GM23338 (cell line): ENCODE results near the gene CPT1C. TPM values are rescaled to one million over a fixed set of nuclear protein-coding genes. Genes with fewer than 3 reads are reported as not detected.

Experiments used
- ATAC-seq: fragments of 200-7000 bp; cut with Tn5 transposase; 3 replicates; pipeline ENCODE4 v1.9.1; 2020
- DNase-seq: peaks from one replicate; pipeline ENCODE4 v3.0.0-alpha.2; 2015; ENCODE audit warnings: low spot score
- H2AFZ ChIP-seq: fragments of 200-600 bp; sonication (generic); 2 replicates; pipeline ENCODE4 v1.8.0; 2016; ENCODE audit warnings: antibody characterized with exemption, mild to moderate bottlenecking, moderate library complexity
- H3F3A ChIP-seq: fragments of 200-600 bp; sonication (generic); replicated peaks from 2 replicates; pipeline ENCODE4 v1.8.0; 2017; ENCODE audit warnings: antibody characterized with exemption, mixed run types, low read depth
- H3K27ac ChIP-seq: fragments of 200-600 bp; sonication (generic); 2 replicates; pipeline ENCODE4 v1.6.1; 2016; ENCODE audit warnings: low read depth
- H3K27me3 ChIP-seq: fragments of 200-600 bp; sonication (generic); 2 replicates; pipeline ENCODE4 v1.8.0; 2016; ENCODE audit warnings: mild to moderate bottlenecking, mixed run types, moderate library complexity; ENCODE audit not compliant: insufficient read depth
- H3K36me3 ChIP-seq: fragments of 200-600 bp; sonication (generic); 2 replicates; pipeline ENCODE4 v1.8.0; 2016; ENCODE audit warnings: mild to moderate bottlenecking; ENCODE audit not compliant: insufficient read depth
- H3K4me1 ChIP-seq: fragments of 200-600 bp; sonication (generic); 2 replicates; pipeline ENCODE4 v1.8.0; 2016; ENCODE audit warnings: mild to moderate bottlenecking, moderate library complexity; ENCODE audit not compliant: insufficient read depth
- H3K4me2 ChIP-seq: fragments of 200-600 bp; sonication (generic); 2 replicates; pipeline ENCODE4 v1.7.1; 2017; ENCODE audit warnings: mixed run types
- H3K4me3 ChIP-seq: fragments of 200-600 bp; sonication (generic); 2 replicates; pipeline ENCODE4 v1.6.1; 2016; ENCODE audit warnings: mixed run types
- H3K79me2 ChIP-seq: fragments of 200-600 bp; sonication (generic); replicated peaks from 2 replicates; pipeline ENCODE4 v1.8.0; 2017; ENCODE audit warnings: mild to moderate bottlenecking; ENCODE audit not compliant: insufficient read depth
- H3K9me2 ChIP-seq: fragments of 200-600 bp; sonication (generic); 2 replicates; pipeline ENCODE4 v1.8.0; 2017; ENCODE audit not compliant: insufficient read depth
- H4K20me1 ChIP-seq: fragments of 200-600 bp; sonication (generic); replicated peaks from 2 replicates; pipeline ENCODE4 v1.8.0; 2017; ENCODE audit warnings: mild to moderate bottlenecking; ENCODE audit not compliant: insufficient read depth
- H3K27ac Mint-ChIP-seq: 2 replicates; pipeline ENCODE4 v1.8.0; 2020; ENCODE audit warnings: inconsistent platforms, mild to moderate bottlenecking, moderate library complexity, mixed read lengths
- H3K27me3 Mint-ChIP-seq: 3 replicates; pipeline ENCODE4 v1.8.0; 2022; ENCODE audit warnings: low read depth, mild to moderate bottlenecking, moderate library complexity, mixed read lengths, inconsistent platforms; ENCODE audit not compliant: insufficient read depth, poor library complexity
- H3K36me3 Mint-ChIP-seq: 3 replicates; pipeline ENCODE4 v1.8.0; 2021; ENCODE audit warnings: low read depth, mild to moderate bottlenecking, inconsistent platforms, moderate library complexity, mixed read lengths
- H3K4me1 Mint-ChIP-seq: 3 replicates; pipeline ENCODE4 v1.8.0; 2020; ENCODE audit warnings: mild to moderate bottlenecking, inconsistent platforms, mixed read lengths
- H3K4me3 Mint-ChIP-seq: 3 replicates; pipeline ENCODE4 v1.8.0; 2021; ENCODE audit warnings: moderate library complexity, mild to moderate bottlenecking, inconsistent platforms, mixed read lengths
- H3K9me3 Mint-ChIP-seq: 3 replicates; pipeline ENCODE4 v1.8.0; 2020; ENCODE audit warnings: moderate library complexity, mild to moderate bottlenecking, inconsistent platforms, mixed read lengths
- POLR2AphosphoS5 ChIP-seq: IDR thresholded peaks from 2 replicates; pipeline ENCODE4 v1.6.1; 2016; ENCODE audit warnings: antibody characterized with exemption, low read depth
- ZNF114 ChIP-seq: fragments of 250-450 bp; sonication (Bioruptor Pico); IDR thresholded peaks from 2 replicates; pipeline ENCODE4 v1.5.0; 2020; ENCODE audit warnings: mild to moderate bottlenecking, moderate library complexity
- ZNF331 ChIP-seq: fragments of 250-450 bp; sonication (Bioruptor Pico); IDR thresholded peaks from 2 replicates; pipeline ENCODE4 v1.5.0; 2020; ENCODE audit warnings: low read depth, mild to moderate bottlenecking, moderate library complexity
- polyA plus RNA-seq: library from polyadenylated mRNA; unstranded; fragments of >200 nt; fragmentation: Nextera tagmentation; extraction: Ambion mirVana; gene quantifications from 2 replicates; pipeline ENCODE4 v1.2.1, GENCODE V29; 2016
- total RNA-seq: library from RNA; depleted of rRNA; stranded (reverse); fragments of >200 nt; shearing (Covaris generic); gene quantifications from 2 replicates; pipeline ENCODE4 v1.2.3, GENCODE V29; 2014
- TF ChIP-seq, protein P1 (sequence below), 2 experiments: fragments of 200-600 bp in 1 of 2; sonication (generic) in 1 of 2; conservative IDR thresholded peaks; 2 replicates each; pipeline versions ENCODE4 v1.5.1 to v1.6.1; 2016 to 2017; ENCODE audit warnings: antibody characterized with exemption in 2 of 2, low read depth in 2 of 2, mild to moderate bottlenecking in 2 of 2, moderate library complexity in 1 of 2
- TF ChIP-seq, protein P2 (sequence below): IDR thresholded peaks from 2 replicates; pipeline ENCODE4 v1.6.1; 2016; ENCODE audit warnings: antibody characterized with exemption

The CPT1C gene
- total and polyA plus RNA-seq, 2 experiments from 2014 or later = 63.4 to 77.3 TPM

DNA sequence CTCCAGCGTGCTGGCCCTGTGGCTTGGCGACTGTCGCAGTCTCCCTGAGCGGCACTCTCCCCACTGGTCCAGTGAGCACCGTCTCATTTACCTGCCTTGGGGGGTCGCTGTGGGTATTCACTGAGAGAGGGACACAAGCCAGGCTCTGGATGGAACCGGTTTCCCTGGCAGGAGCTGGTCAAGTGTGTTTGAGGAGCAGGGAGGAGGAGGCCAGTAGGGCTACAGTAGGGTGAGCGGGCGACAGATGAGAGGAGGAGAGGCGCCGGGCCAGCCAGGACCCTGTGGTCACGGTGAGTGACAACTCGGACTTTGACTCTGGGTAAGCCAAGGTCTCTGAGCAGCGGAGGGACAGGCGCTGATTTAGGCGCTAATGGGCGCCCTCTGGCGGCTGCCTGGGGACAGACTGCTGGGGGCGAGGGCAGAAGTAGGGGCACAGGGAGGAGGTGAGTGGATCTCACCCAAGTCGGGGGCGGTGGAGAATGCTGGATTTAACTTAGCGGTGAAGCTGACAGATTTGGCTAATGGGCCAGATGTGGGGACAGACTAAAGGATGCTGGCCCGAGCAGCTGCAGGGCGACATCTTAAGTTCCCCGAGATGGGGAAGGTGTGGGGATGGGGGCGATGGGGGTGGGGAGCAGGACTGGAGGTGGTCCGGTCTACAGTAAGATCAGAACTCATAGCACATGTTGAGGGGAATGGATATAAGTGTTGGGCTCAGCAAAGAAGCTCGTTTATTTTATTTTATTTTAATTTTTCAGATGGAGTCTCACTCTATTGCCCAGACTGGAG lies 18.6 kb upstream of the CPT1C start:
- H4K20me1 ChIP-seq = peaks cover 7% of the 10 kb centered on the region; the same call in 1 of the 2 replicates
- H3K4me1 Mint-ChIP-seq = peaks cover 11% of the 10 kb centered on the region
- H3F3A ChIP-seq = peaks cover 34% of the 10 kb centered on the region
- TF ChIP-seq, protein P1, sequence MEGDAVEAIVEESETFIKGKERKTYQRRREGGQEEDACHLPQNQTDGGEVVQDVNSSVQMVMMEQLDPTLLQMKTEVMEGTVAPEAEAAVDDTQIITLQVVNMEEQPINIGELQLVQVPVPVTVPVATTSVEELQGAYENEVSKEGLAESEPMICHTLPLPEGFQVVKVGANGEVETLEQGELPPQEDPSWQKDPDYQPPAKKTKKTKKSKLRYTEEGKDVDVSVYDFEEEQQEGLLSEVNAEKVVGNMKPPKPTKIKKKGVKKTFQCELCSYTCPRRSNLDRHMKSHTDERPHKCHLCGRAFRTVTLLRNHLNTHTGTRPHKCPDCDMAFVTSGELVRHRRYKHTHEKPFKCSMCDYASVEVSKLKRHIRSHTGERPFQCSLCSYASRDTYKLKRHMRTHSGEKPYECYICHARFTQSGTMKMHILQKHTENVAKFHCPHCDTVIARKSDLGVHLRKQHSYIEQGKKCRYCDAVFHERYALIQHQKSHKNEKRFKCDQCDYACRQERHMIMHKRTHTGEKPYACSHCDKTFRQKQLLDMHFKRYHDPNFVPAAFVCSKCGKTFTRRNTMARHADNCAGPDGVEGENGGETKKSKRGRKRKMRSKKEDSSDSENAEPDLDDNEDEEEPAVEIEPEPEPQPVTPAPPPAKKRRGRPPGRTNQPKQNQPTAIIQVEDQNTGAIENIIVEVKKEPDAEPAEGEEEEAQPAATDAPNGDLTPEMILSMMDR (conservative IDR thresholded peaks at IDR 0.05; ENCODE audit: low read depth in 2 of 2) = peak; percentile 89 to 93
- no peak for TF ChIP-seq ZNF114 (CRISPR knock-in tag)
- DNase-seq (peak; percentile 95), ATAC-seq (peak; percentile 44)
- H3K27me3 ChIP-seq = no peaks in the 10 kb centered on the region
- H3K4me2 ChIP-seq = peak overlapping the region; percentile 75
- peak overlapping the region; percentile 63 for H3K4me3 Mint-ChIP-seq
- H3K27me3 Mint-ChIP-seq = peaks cover 18% of the 10 kb centered on the region
- peaks cover 7% of the 10 kb centered on the region for H3K79me2 ChIP-seq
- peaks cover 5% of the 10 kb centered on the region; the same call in 1 of the 2 replicates for H3K4me1 ChIP-seq
- H3K9me2 ChIP-seq = no peaks in the 10 kb centered on the region
- H2AFZ ChIP-seq = no peak overlapping the region
- peak overlapping the region; percentile 46 for H3K4me3 ChIP-seq
- H3K9me3 Mint-ChIP-seq = no peaks in the 10 kb centered on the region; the same call in 1 of the 3 replicates
- peak overlapping the region; percentile 66 for H3K27ac Mint-ChIP-seq
- peaks cover 41% of the 10 kb centered on the region for H3K36me3 Mint-ChIP-seq
- H3K36me3 ChIP-seq = peaks cover 18% of the 10 kb centered on the region
- peak overlapping the region; percentile 91 for H3K27ac ChIP-seq

DNA sequence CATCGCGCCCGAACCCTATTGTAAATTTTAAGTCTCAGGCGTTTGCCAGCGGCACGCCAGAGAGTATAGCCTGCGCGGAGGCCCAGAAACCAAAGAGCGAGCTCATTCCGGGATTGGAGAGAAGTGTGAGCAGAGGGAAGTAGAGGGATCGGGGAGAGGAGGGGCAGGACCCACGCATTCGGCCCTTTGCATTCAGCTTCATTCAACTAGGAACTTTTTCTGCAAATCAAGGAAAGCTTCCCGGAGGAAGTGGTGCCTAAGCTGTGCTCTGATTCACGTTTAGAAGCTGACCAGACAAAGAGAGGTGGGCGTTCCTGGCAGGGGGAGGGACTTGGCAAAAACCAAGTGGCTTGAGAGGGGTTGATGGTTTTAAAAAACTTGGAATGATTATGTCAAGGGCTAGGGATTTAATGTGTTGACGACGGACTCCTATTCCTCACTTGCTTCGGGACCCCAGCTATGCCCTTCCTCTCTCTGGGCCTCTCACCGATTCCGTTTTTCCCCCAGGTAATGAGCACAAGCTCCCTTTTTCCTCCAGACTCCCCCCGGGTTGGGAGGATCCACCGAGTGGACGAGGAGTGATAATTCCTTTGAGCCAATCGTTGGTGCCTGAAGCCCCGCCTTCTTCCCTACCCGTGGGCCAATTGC lies 14.7 kb upstream of the CPT1C start:
- Histone ChIP-seq H3K27ac (peak overlapping the region; percentile 98), H3K4me2 (peak overlapping the region; percentile 71), H3F3A (peaks cover 36% of the 10 kb centered on the region), H4K20me1 (peaks cover 18% of the 10 kb centered on the region), H3K4me1 (peaks cover 27% of the 10 kb centered on the region), H2AFZ (no peak overlapping the region), H3K36me3 (peaks cover 9% of the 10 kb centered on the region), H3K9me2 (no peaks in the 10 kb centered on the region), H3K4me3 (peak overlapping the region; percentile 54), H3K79me2 (peaks cover 39% of the 10 kb centered on the region), H3K27me3 (no peaks in the 10 kb centered on the region)
- Mint-ChIP-seq H3K9me3 (no peaks in the 10 kb centered on the region; the same call in 1 of the 3 replicates), H3K36me3 (peaks cover 25% of the 10 kb centered on the region), H3K4me3 (peak overlapping the region; percentile 91), H3K27me3 (peaks cover 35% of the 10 kb centered on the region), H3K27ac (peak overlapping the region; percentile 100), H3K4me1 (peaks cover 25% of the 10 kb centered on the region)
- TF ChIP-seq ZNF331 = no peak
- peak; percentile 99 for TF ChIP-seq POLR2AphosphoS5
- TF ChIP-seq, protein P2, sequence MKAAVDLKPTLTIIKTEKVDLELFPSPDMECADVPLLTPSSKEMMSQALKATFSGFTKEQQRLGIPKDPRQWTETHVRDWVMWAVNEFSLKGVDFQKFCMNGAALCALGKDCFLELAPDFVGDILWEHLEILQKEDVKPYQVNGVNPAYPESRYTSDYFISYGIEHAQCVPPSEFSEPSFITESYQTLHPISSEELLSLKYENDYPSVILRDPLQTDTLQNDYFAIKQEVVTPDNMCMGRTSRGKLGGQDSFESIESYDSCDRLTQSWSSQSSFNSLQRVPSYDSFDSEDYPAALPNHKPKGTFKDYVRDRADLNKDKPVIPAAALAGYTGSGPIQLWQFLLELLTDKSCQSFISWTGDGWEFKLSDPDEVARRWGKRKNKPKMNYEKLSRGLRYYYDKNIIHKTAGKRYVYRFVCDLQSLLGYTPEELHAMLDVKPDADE = peak; percentile 47; the same call in 1 of the 2 replicates
- DNase-seq = peak; percentile 94
- peak; percentile 9 for ATAC-seq
